Activated T-cell treated with anti-CD3 and anti-CD28 coated beads for 48 hours (primary cell): ENCODE measurements around the gene DENND6A.
"Not testable (repeated sequence)": the region's sequence is repeated elsewhere in the genome, so short reads cannot be mapped to it uniquely, and the experiment has no call there.

ENCODE experiments used
- DNase-seq: peaks from one replicate; pipeline ENCODE4 v3.0.0-alpha.2; 2020; ENCODE audit warnings: low read depth

Gene DENND6A, protein sequence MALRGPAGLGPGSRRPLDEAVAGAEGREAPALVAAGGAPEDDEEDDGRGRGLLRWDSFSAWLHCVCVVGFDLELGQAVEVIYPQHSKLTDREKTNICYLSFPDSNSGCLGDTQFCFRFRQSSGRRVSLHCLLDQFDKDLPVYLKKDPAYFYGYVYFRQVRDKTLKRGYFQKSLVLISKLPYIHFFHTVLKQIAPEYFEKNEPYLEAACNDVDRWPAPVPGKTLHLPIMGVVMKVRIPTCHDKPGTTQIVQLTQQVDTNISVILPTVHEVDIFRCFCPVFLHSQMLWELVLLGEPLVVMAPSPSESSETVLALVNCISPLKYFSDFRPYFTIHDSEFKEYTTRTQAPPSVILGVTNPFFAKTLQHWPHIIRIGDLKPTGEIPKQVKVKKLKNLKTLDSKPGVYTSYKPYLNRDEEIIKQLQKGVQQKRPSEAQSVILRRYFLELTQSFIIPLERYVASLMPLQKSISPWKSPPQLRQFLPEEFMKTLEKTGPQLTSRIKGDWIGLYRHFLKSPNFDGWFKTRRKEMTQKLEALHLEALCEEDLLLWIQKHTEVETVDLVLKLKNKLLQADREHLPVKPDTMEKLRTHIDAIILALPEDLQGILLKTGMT

DNA sequence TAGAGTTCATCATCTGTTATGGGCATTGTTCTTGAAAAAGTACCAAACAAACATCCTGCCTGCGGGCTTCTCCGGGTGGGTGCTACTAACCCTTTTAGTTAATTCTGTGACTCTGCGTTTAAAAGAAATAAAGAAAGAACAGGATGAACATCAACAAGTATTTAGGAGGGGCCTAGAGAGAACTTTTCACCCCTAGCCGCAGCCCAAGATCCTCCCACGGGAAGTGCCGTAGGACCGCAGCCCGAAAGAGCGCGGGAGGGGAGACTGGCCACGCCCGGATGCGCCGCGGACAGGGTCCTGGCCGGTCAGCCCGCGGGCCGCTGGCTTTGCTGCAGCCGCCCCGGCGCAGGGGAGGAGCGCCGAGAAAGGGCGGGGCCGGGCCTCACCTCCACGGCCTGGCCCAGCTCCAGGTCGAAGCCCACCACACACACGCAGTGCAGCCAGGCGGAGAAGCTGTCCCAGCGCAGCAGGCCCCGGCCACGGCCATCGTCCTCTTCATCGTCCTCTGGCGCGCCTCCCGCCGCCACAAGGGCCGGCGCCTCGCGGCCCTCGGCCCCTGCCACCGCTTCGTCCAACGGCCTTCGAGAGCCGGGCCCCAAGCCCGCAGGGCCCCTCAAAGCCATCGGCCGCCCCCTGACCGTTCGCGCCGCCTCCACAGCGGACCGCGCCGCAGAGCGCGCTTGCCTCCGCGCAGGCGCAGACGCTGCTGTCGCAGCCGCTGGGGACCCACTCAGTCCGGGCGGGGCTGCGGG lies at the start of gene DENND6A:
Gene DENND6A, minus strand, starts transcription at position 682 of the 752 bp plus-strand sequence. Its CDS starts 59 bp downstream, at position 623.
- DNase-seq = peak; percentile 97

DNA sequence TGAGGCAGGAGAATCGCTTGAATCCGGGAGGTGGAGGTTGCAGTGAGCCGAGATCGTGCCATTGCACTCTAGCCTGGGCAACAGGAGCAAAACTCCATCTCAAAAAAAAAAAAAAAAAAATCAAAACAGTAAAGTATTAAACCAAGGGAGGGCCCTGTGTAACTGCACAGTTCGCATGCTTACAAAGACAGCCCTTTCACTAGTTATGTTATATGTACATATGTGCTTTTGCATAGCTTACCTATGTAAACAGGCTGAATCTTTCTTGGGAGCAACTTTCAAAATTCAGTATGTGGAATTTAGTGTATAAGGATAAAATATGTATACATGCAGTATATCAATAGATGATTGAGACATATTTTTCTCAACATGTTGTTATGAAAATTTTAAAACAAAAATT lies 47.1 kb upstream of the DENND6A start:
- DNase-seq = no peak

DNA sequence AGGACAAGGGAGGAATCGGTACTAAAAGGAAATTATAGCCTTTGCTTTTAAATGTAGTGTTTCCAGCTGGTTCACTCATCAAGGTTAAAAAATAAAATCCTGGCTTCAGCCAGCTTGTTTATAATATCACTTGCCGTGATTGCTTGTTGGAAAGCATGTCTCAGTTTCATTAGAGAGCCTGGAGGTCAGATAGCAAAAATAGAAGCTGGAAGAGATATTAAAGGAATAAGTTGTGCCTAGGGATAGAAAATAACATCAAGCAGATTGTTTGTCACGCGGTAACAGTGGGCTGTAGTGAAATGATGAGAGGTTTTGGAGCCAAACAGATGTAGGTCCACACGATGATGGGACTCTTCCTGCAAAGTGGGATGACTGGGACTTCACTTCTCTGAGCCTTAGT lies 45.5 kb upstream of the DENND6A start:
- no peak for DNase-seq

DNA sequence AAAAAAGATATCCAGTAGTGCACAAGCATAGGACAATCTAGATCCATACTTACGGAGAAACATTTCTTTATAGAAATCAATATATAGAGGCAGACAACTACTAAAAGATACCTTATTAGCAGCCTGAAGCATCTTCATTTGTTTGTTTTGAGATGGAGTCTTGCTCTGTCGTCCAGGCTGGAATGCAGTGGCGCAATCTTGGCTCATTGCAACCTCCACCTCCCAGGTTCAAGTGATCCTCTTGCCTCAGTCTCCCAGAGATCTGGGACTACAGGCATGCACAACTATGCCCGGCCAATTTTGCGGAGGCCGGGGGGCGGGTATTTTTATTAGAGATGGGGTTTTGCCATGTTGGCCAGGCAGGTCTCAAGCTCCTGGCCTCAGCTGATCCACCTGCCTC lies 45.0 kb upstream of the DENND6A start:
- DNase-seq = no peak

DNA sequence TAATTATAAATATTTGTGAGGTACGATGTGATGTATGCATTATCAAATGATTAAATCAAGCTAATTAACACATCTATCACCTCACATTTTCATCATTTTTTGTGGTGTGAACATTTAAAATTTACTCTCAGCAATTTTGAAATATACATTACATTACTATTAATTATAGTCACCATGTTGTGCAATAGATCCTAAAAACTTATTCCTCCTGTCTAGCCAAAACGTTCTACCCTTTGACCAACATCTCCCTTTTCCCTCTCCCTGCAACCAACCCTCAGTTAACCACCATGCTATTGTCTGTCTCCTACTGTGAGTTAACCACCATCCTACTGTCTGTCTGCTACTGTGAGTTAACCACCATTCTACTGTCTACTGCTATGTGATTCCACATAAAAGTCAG lies 42.5 kb upstream of the DENND6A start:
- no peak for DNase-seq

DNA sequence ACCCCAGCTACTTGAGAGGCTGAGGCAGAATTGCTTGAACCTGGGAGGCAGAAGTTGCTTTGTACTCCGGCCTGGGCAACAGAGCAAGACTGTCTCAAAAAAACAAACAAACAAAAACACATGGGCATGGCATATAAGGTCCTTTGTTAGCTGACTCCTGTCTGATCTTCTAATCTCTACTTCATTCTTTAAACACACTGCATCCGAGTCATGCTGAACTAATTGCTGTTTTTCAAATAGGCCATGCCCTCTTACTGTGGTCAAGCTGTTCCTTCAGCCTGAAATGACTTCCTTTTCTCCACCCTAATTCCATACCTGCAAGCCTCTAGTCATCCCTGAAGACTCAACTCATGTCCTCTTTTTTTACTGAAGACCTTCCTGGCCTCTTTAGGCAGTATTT lies 40.9 kb upstream of the DENND6A start:
- DNase-seq = no peak

DNA sequence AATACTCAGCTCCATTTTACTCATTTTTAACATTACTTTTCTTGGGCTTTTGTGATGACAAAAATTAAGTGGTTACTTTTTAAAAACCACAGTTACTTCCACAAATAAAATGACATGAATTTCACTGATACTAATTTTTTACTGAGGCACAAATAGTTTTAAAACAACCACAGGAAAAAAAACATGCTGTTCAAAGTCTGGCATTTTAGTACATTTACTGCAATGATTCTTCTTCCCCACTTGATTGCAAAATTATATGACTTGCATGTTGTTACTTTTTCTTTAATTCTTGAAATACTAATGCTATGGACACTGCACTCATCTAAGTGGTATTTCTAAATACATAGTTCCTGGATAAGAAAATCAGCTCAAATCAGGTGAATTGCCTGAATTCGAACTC lies 38.4 kb upstream of the DENND6A start:
- no peak for DNase-seq

DNA sequence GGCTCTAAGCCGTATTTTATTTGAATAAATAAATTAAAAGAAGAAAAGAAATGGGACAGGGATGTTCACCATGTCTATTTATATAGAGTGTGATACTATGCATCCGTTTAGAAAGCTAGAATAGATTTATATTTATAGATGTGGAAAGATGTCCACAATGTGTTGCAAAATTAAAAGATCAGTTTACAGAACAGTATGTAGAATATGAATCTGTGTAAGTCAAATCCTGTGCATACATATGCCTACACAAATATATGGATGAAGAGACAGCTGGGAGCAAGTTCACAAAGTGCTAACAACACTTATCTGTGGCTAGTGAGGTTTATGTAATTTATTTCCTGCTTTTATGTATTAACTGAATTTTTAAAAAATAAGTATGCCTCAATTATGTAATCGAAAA lies 37.8 kb upstream of the DENND6A start:
- no peak for DNase-seq

DNA sequence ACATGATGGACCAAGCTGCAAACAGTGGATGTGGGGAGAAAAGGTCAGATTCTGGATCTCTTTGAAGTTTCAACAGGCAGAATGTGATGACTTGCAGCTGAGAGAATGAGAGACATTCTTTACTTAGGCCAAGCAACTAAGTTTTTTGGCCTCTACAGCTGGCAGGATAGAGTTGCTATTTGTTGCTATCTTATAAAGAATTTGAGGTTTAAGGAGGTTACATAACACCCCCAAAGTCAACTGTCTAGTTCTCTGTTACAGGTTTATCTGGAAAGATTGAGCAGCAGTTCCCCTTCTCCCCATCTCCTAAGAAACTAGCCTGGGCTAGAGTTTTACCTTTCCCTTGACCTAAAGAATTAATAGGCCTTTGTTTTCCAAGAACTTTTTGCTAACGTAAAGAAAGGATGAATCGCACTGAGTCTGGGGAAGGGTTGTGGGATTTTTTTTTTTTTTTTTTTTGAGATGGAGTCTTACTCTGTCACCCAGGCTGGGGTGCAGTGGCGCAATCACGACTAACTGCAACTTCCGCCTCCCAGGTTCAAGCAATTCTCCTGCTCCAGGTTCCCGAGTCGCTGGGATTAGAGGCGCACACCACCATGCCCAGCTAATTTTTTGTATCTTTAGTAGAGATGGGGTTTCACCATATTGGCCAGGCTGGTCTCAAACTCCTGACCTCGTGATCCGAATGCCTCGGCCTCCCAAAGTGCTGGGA lies 36.6 kb upstream of the DENND6A start:
- DNase-seq = no peak

DNA sequence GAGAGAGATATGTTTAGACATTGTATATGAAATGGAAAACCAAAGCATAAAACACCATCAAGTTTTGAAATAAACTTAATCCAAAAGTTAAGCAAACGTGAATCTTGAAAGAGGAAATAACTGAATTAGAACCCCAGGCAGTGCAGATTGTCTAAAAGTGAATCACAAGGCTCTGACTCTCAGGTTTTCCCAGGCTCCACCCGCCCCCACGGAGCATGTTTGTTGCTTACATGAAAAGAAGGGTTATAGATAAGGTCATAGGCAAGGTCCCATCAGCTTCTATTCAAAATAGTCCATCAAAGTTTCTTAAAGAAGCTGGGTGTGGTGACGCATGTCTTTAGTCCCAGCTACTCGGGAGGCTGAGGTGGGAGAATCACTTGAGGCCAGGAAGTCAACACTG lies 34.2 kb upstream of the DENND6A start:
- no peak for DNase-seq

DNA sequence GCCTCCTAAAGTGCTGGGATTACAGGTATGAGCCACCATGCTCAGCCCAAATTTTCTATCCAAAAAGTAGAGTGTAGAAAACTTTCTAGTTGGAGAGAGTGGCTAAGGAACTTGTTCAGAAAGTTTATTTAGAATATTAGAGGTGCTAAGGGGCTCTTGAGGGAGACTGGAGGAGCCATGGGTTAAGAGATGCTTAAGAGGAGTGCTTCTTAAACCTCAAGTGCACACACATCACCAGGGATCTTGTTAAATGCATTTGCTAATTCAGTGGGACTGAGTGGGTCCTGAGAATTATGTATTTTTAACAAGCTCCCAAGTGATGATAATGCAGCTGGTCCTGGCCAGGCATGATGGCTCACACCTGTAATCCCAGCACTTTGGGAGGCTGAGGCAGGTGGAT lies 33.5 kb upstream of the DENND6A start:
- no peak for DNase-seq

DNA sequence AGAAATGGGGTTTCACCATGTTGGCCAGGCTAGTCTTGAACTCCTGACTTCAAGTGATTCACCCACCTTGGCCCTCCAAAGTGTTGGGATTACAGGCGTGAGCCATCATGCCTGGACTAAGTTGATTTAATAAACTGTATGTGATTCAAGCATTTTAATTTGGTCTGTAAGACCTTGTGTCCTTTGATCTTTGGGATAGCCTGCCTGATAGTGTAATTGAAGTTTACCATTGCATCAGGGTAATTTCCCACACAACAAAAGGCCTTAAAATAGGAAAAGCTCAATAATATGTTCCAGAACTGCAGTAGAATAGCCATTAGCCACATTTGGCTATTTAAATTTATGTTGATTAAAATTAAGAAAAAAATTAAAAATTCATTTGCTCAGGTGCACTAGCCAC lies 25.2 kb upstream of the DENND6A start:
- no peak for DNase-seq

DNA sequence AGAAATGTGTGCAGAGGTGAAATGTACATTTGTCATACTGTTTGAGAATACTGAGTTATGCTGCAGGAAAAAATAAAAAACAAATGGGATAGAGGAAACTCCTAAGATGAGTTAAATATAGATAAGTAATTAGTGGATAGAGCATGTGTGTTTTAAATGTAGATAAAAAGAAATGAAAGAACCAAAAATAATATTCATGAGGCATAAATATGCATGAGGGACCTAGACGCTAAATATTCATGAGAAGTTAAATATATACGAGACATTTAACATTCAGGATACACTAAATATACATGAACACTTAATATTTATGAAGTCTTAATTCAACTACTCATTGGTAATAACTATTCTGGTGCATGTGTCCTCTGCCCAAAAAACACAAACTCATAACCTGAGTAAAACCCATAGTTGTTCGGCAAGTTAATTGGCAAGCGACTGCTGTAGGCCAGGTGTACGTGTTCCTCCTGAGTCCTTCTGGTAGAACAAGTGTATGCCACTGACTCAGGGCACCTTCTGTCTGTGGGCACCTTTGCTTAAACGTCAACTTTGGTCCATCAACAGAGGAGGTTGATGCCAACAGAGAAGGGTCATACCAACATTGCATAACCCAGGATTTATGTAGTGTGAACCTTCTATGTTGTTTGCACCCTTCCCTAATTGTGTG lies 24.5 kb upstream of the DENND6A start:
- DNase-seq = no peak

DNA sequence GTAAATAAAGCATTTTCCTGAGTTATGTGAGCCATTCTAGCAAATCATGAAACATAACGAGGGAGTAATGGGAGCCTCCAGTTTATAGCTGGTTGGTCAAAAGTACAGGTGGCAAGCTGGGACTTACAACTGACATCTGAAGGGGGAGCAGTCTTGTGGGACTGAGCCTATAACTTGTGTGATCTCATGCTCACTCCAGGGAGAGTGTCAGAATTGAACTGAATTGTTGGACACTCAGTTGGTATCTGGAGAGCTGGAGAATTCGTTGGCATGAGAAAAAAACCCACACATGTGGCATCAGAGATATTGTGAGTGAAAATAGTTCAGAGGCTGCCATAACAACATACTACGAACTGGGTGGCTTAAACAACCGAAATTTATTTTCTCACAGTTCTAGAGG lies 22.8 kb upstream of the DENND6A start:
- no peak for DNase-seq

DNA sequence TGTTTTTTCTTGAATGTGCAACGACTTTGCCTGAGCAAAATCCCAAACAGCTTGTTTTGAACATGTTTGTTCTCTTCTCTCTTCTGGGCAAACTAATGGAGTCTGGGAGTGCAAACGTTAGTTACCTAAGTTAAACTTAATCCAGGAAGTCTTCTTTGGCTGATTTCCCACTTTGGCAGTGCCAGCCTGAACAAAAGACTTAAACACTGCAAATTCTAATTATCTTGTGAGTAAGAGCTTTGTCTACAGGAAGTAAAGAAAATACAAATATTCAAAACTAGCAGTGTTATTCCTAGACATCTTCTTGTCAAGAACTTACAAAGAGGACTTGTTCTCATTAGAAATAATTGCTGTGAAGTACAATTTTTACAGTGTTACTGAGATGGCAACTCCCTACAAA lies 16.7 kb upstream of the DENND6A start:
- no peak for DNase-seq

DNA sequence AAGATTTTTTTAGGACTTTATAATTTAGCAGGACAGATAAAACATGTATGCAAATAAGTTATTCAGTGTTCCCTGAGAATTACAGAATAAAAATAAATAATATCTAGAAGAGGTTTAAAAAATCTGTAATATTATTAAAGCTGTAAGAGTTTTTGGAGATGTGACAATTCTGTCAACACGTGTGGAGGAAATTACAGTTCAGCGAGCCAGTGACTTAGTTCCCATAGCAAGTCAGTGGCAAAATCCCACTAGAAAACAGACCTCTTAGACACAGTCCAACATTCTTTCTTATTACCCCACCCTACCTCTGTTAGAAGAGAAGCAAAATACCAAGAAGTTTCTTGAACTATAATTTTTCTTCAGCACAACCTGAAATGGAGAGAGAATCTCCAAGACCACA lies 16.2 kb upstream of the DENND6A start:
- no peak for DNase-seq

DNA sequence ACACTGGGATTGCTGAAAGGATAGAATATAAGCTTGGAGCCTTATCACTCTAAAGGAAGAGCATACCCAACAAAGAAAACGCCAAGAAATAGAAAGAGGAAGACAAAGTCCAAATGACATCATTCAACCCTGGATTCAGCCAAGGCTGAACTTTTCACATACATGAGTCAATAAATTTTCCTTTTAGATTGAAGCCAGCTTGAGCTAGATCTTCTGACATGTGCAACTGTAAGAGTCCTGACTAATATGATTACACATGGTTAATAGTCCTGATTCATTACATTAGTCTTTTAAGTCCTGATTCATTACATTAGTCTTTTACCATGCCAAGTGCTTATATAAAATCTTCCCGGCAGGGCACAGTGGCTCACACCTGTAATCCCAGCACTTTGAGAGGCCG lies 13.6 kb upstream of the DENND6A start:
- DNase-seq = no peak

DNA sequence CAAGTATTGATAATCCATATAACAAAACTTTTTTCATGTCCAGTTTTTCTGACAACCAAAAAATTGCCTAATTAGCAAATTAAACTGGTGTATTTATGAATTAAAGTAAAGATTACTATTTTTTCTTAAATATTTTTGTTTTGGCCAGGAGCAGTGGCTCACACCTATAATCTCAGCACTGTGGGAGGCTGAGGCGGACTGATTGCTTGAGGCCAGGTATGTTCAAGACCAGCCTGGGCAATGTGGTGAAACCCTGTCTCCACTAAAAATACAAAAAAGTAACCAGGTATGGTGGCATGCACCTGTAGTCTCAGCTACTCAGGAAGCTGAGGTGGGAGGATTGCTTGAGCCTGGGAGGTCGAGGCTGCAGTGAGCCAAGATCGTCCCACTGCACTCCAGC lies 12.5 kb upstream of the DENND6A start:
- DNase-seq = not testable (repeated sequence)

DNA sequence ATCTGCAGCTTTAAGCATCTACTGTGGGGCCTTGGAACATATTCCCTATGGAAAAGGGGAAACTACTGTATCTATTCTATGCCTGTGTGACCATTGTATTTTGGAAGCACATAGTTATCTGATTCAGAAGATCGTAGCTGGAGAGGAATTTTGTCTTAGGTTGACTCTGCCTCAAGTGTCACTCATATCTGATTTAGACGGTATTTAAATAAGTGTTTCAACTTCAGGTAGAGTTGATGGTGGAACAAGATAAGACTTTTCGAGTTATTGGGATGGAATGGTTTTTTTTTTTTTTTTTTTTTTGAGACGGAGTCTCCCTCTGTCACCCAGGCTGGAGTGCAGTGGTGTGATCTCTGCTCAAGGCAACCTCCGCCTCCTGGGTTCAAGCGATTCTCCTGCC lies 8.9 kb upstream of the DENND6A start:
- no peak for DNase-seq

DNA sequence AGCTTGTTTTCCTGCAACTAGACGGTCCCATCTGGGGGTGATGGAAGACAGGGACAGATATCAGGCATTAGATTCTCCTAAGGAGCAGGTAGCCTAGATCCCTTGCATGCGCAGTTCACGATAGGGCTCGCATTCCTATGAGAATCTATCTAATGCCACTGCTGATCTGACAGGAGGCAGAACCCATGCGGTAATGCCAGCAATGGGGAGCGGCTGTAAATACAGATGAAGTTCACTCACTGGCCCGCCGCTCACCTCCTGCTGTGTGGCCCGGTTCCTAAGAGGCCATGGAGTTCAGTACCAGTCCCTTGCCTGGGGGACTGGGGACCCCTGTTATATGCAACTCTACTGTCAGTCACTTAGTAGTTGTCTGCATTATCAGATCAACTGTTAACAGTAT lies 7.9 kb upstream of the DENND6A start:
- DNase-seq = no peak

DNA sequence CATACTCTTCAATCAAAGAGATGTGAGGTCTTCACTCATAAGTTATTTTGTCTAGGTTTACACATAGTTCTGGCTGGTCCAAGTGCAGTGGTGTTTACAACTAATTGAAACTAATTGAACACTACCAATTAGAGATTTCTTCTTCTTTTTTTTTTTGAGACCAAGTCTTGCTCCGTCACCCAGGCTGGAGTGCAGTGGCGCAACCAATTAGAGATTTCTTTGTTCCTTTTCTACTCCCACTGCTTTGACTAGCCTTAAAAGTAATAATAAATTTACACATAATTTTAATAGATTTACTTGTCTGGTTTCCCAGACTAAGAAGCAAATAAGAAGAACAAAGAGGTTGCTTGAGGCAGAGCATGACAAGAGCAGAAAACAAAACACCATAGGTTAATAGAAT lies 6.7 kb upstream of the DENND6A start:
- DNase-seq = no peak

DNA sequence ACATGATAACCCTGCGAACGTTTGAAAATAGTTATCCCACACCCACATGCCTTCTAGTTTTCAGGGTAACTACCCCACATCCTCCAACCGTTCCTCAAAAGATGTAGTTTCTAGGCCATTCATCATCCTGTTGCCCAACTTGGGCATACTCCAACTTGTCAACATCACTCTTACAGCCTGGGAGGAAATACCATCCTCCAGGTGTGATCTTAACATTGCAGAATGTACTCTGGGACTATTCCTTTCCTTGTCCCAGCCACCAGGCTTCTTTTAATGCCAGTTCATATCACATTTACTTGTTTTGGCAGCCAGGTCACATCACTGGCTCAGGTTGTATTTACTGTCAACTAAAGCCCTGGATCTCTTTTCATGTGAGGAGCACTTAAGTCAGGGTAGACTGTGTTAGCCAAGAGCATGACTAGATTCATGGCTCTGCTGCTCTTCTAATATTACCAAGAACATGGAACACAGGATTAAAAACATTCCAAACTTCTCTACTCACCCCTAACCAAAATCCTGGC lies 4.0 kb upstream of the DENND6A start:
- no peak for DNase-seq
